GM12878 (cell line): Measurements from ENCODE around the gene ABITRAM. TPM values are rescaled to one million over a fixed set of nuclear protein-coding genes. Genes with fewer than 3 reads are reported as not detected.

ENCODE experiments used
- ATAC-seq: fragments of 200-7000 bp; cut with Tn5 transposase; 3 replicates; pipeline ENCODE4 v1.9.1; 2020; ENCODE audit warnings: mild to moderate bottlenecking, moderate library complexity
- BruUV-seq: library from RNA; stranded (reverse); fragments of 400-500 nt; replicated peaks from 2 replicates; lab custom pipeline; 2021; lab: Mats Ljungman, UMichigan
- CTCF ChIA-PET: fragments of 300-600 bp; sonication (Branson Sonifier 250); formaldehyde crosslinking; extraction: SDS; loops from one replicate; lab custom pipeline; 2021; ENCODE audit warnings: inconsistent platforms; lab: Yijun Ruan, JAX
- POLR2A ChIA-PET: fragments of 350-600 bp; formaldehyde crosslinking; extraction: SDS; loops from one replicate; lab custom pipeline; 2021; ENCODE audit warnings: inconsistent platforms; lab: Charles Lee
- RAD21 ChIA-PET: fragments of 300-600 bp; sonication (Branson Sonifier 250); formaldehyde crosslinking; loops from one replicate; lab custom pipeline; 2023; ENCODE audit warnings: antibody characterized with exemption; ENCODE audit not compliant: unreplicated experiment; lab: Charles Lee
- SMC1A ChIA-PET: fragments of 300-600 bp; sonication (Branson Sonifier 250); formaldehyde crosslinking; loops from one replicate; lab custom pipeline; 2023; ENCODE audit not compliant: unreplicated experiment, uncharacterized antibody; lab: Charles Lee
- DNase-seq: peaks from one replicate; pipeline ENCODE4 v3.0.0-alpha.2; 2011; ENCODE audit warnings: low read depth, low spot score
- FAIRE-seq: peaks from 3 replicates; lab custom pipeline; 2011; peaks lifted over from hg19 to GRCh38; lab: Jason Lieb, UNC
- H2AFZ ChIP-seq: 2 replicates; pipeline ENCODE4 v1.6.0; 2011; ENCODE audit warnings: low read depth, low read length, control low read depth; ENCODE audit not compliant: control insufficient read depth
- H3K27ac ChIP-seq: 2 replicates; pipeline ENCODE4 v1.5.1; 2011; ENCODE audit warnings: control low read depth; ENCODE audit not compliant: control insufficient read depth, insufficient read depth
- H3K27me3 ChIP-seq, 2 experiments: replicated peaks in 1 of 2; 2 replicates each; pipeline versions ENCODE4 v1.6.0 to v1.6.1; 2011; ENCODE audit warnings: low read length in 1 of 2; ENCODE audit not compliant: control insufficient read depth in 2 of 2, insufficient read depth in 2 of 2
- H3K36me3 ChIP-seq, 2 experiments: 2 replicates each; pipeline ENCODE4 v1.5.1; 2011; ENCODE audit warnings: low read length in 1 of 2; ENCODE audit not compliant: control insufficient read depth in 2 of 2, insufficient read depth in 2 of 2
- H3K4me1 ChIP-seq: 2 replicates; pipeline ENCODE4 v1.6.1; 2011; ENCODE audit warnings: mild to moderate bottlenecking, low read length, moderate library complexity, mixed read lengths; ENCODE audit not compliant: control insufficient read depth, insufficient read depth
- H3K4me2 ChIP-seq: 2 replicates; pipeline ENCODE4 v1.6.0; 2011; ENCODE audit warnings: control low read depth; ENCODE audit not compliant: control insufficient read depth, insufficient read depth
- H3K4me3 ChIP-seq: fragments of 200-600 bp; sonication (generic); 2 replicates; pipeline ENCODE4 v1.5.1; 2016
- H3K79me2 ChIP-seq: 2 replicates; pipeline ENCODE4 v1.6.0; 2011; ENCODE audit warnings: low read length; ENCODE audit not compliant: control insufficient read depth, insufficient read depth
- H3K9ac ChIP-seq: 2 replicates; pipeline ENCODE4 v1.8.0; 2011; ENCODE audit warnings: low read length, control low read depth, mixed read lengths; ENCODE audit not compliant: control insufficient read depth, insufficient read depth
- H3K9me3 ChIP-seq: replicated peaks from 3 replicates; pipeline ENCODE4 v1.5.1; 2011; ENCODE audit warnings: mild to moderate bottlenecking, low read length; ENCODE audit not compliant: control insufficient read depth, insufficient read depth
- H4K20me1 ChIP-seq: 2 replicates; pipeline ENCODE4 v1.6.0; 2011; ENCODE audit not compliant: control insufficient read depth, insufficient read depth
- CBX3 ChIP-seq: fragments of 200-600 bp; sonication (generic); IDR thresholded peaks from 2 replicates; pipeline ENCODE4 v1.6.1; 2016; ENCODE audit warnings: low read depth, borderline replicate concordance
- ETV6 ChIP-seq, 2 experiments: fragments of 450-650 bp in 1 of 2; IDR thresholded peaks in 1 of 2; conservative IDR thresholded peaks in 1 of 2; 2 replicates each; pipeline ENCODE4 v1.6.1; 2014; ENCODE audit warnings: antibody characterized with exemption in 1 of 2, borderline replicate concordance in 1 of 2, low read depth in 1 of 2, mild to moderate bottlenecking in 1 of 2, moderate library complexity in 1 of 2
- JUNB ChIP-seq: IDR thresholded peaks from 2 replicates; pipeline ENCODE4 v1.6.1; 2016; ENCODE audit warnings: antibody characterized with exemption, mild to moderate bottlenecking
- KLF5 ChIP-seq: fragments of 450-650 bp; IDR thresholded peaks from 2 replicates; pipeline ENCODE4 v1.6.1; 2014; ENCODE audit warnings: mild to moderate bottlenecking; ENCODE audit not compliant: partially characterized antibody
- MEF2A ChIP-seq: IDR thresholded peaks from 2 replicates; pipeline ENCODE4 v1.6.1; 2011; ENCODE audit warnings: low read depth, mild to moderate bottlenecking, low read length, moderate library complexity; ENCODE audit not compliant: insufficient read depth
- NR2C2 ChIP-seq: IDR thresholded peaks from 2 replicates; pipeline ENCODE4 v1.6.1; 2011; ENCODE audit warnings: borderline replicate concordance, low read depth; ENCODE audit not compliant: control insufficient read depth, insufficient read length
- RAD21 ChIP-seq: IDR thresholded peaks from 2 replicates; pipeline ENCODE4 v1.6.1; 2011; ENCODE audit warnings: mild to moderate bottlenecking, low read depth, low read length, moderate library complexity; ENCODE audit not compliant: insufficient read depth
- SIN3A ChIP-seq: IDR thresholded peaks from 2 replicates; pipeline ENCODE4 v1.6.1; 2012; ENCODE audit warnings: low read depth, low read length, improper control_type of control experiment
- SMC3 ChIP-seq: IDR thresholded peaks from 2 replicates; pipeline ENCODE4 v1.6.1; 2011; ENCODE audit warnings: low read length, improper control_type of control experiment, borderline replicate concordance
- SPI1 ChIP-seq: IDR thresholded peaks from 2 replicates; pipeline ENCODE4 v1.6.1; 2011; ENCODE audit warnings: low read depth, mild to moderate bottlenecking, low read length, moderate library complexity, borderline replicate concordance; ENCODE audit not compliant: insufficient read depth
- TBL1XR1 ChIP-seq: IDR thresholded peaks from 2 replicates; pipeline ENCODE4 v1.6.1; 2012; ENCODE audit warnings: low read depth, low read length, improper control_type of control experiment
- USF2 ChIP-seq: IDR thresholded peaks from 2 replicates; pipeline ENCODE4 v1.6.1; 2011; ENCODE audit warnings: low read depth, low read length, improper control_type of control experiment, borderline replicate concordance
- ZNF274 ChIP-seq: IDR thresholded peaks from one replicate; pipeline ENCODE4 v1.8.0; 2011; ENCODE audit not compliant: insufficient read length, insufficient read depth
- ZSCAN29 ChIP-seq: fragments of 450-650 bp; IDR thresholded peaks from 2 replicates; pipeline ENCODE4 v1.6.1; 2017; ENCODE audit warnings: mild to moderate bottlenecking, moderate library complexity
- ZZZ3 ChIP-seq: IDR thresholded peaks from 2 replicates; pipeline ENCODE4 v1.6.1; 2011; ENCODE audit warnings: low read depth; ENCODE audit not compliant: control insufficient read depth, insufficient read length
- WGBS: methylation state at CpG from one replicate; pipeline ENCODE4 v1.1.6; 2016; ENCODE audit warnings: low lambda C conversion rate; ENCODE audit not compliant: insufficient replicate concordance, insufficient coverage; ENCODE audit errors: missing lambda C conversion rate; 5-methylcytosine and 5-hydroxymethylcytosine counted together
- in situ Hi-C: fragments of 300-500 bp; cut with MboI; formaldehyde crosslinking; loops from 9 replicates; pipeline ENCODE4 v1.14.3; 2018; ENCODE audit warnings: mixed read lengths
- intact Hi-C: fragments of 100-400 bp; cut with micrococcal nuclease; formaldehyde crosslinking; loops from one replicate; pipeline ENCODE4 v1.14.2; 2022; ENCODE audit not compliant: unreplicated experiment
- polyA plus RNA-seq, 11 experiments: library from polyadenylated mRNA; depleted of rRNA in 4 of 11; unstranded in 6 of 11; stranded (reverse) in 5 of 11; fragments of >200 nt; fragmentation: Nextera tagmentation in 4 of 11; fragmentation: Illumina TruSeq in 1 of 11; extraction: Ambion mirVana in 4 of 11; extraction: Trizol in 1 of 11; gene quantifications; 1 replicate in 1 of 11; 2 replicates in 10 of 11; pipeline versions ENCODE4 v1.2.1 to v1.2.3, GENCODE V29; 2011 to 2016; ENCODE audit warnings: inconsistent platforms in 2 of 11, missing spikeins in 2 of 11, low read depth in 1 of 11
- total RNA-seq, 4 experiments: library from RNA; depleted of rRNA in 3 of 4; stranded (reverse); fragments of >200 nt in 3 of 4; fragmentation: Illumina TruSeq in 1 of 4; extraction: Trizol in 1 of 4; gene quantifications; 2 replicates each; pipeline versions ENCODE4 v1.2.1 to v1.2.3, GENCODE V29; 2013 to 2021
- TF ChIP-seq, protein P1 (sequence below): fragments of 450-650 bp; IDR thresholded peaks from 2 replicates; pipeline ENCODE4 v1.6.1; 2017; ENCODE audit warnings: mild to moderate bottlenecking, moderate library complexity
- TF ChIP-seq, protein P2 (sequence below): fragments of 150-350 bp; IDR thresholded peaks from 2 replicates; pipeline ENCODE4 v1.6.1; 2016; ENCODE audit warnings: low read depth, low read length

ABITRAM gene
- total and polyA plus RNA-seq, 10 of the 15 experiments (the other 5 are each of a cell fraction or from before 2014, with no cell fraction given): 5.2 to 18.4 (median 10.6) TPM

- RAD21 ChIA-PET: no interaction called here
- WGBS: 96% methylated on average over 2 of the region's 2 CpGs
- FAIRE-seq: no peak
- Histone ChIP-seq H3K79me2 (no peaks in the 10 kb centered on the region), H3K27me3 (no peaks in the 10 kb centered on the region), H2AFZ (no peak overlapping the region), H3K4me3 (no peak overlapping the region), H3K9me3 (no peaks in the 10 kb centered on the region), H3K36me3 (no peaks in the 10 kb centered on the region), H3K9ac (no peak overlapping the region), H3K4me2 (no peak overlapping the region), H3K27ac (no peak overlapping the region), H4K20me1 (no peaks in the 10 kb centered on the region), H3K4me1 (no peaks in the 10 kb centered on the region)
- no TSS peak for BruUV-seq
- no peak for DNase-seq
- CTCF ChIA-PET: interaction anchor here (1.0 kb wide), 1 partner anchor 19 kb away, joined by 3 read pairs; no protein-coding TSS in a partner anchor
- SMC1A ChIA-PET: no interaction called here
- ATAC-seq: no peak
- in situ Hi-C loops: no loop called here
- intact Hi-C loops: no loop called here
- POLR2A ChIA-PET: no interaction called here
- TF ChIP-seq USF2 (no peak), SPI1 (no peak), ZZZ3 (no peak), ZSCAN29 (no peak), JUNB (no peak), SMC3 (no peak), SIN3A (no peak), ZNF274 (no peak), KLF5 (no peak), NR2C2 (no peak), MEF2A (no peak), TBL1XR1 (no peak), RAD21 (no peak), CBX3 (no peak), ETV6 (conservative IDR thresholded peaks at IDR 0.05 in 1 of 2, IDR thresholded peaks at IDR 0.05 in 1 of 2; ENCODE audit: borderline replicate concordance in 1 of 2, low read depth in 1 of 2) (no peak)
- TF ChIP-seq, protein P1, sequence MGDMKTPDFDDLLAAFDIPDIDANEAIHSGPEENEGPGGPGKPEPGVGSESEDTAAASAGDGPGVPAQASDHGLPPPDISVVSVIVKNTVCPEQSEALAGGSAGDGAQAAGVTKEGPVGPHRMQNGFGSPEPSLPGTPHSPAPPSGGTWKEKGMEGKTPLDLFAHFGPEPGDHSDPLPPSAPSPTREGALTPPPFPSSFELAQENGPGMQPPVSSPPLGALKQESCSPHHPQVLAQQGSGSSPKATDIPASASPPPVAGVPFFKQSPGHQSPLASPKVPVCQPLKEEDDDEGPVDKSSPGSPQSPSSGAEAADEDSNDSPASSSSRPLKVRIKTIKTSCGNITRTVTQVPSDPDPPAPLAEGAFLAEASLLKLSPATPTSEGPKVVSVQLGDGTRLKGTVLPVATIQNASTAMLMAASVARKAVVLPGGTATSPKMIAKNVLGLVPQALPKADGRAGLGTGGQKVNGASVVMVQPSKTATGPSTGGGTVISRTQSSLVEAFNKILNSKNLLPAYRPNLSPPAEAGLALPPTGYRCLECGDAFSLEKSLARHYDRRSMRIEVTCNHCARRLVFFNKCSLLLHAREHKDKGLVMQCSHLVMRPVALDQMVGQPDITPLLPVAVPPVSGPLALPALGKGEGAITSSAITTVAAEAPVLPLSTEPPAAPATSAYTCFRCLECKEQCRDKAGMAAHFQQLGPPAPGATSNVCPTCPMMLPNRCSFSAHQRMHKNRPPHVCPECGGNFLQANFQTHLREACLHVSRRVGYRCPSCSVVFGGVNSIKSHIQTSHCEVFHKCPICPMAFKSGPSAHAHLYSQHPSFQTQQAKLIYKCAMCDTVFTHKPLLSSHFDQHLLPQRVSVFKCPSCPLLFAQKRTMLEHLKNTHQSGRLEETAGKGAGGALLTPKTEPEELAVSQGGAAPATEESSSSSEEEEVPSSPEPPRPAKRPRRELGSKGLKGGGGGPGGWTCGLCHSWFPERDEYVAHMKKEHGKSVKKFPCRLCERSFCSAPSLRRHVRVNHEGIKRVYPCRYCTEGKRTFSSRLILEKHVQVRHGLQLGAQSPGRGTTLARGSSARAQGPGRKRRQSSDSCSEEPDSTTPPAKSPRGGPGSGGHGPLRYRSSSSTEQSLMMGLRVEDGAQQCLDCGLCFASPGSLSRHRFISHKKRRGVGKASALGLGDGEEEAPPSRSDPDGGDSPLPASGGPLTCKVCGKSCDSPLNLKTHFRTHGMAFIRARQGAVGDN: no peak
- TF ChIP-seq, protein P2, sequence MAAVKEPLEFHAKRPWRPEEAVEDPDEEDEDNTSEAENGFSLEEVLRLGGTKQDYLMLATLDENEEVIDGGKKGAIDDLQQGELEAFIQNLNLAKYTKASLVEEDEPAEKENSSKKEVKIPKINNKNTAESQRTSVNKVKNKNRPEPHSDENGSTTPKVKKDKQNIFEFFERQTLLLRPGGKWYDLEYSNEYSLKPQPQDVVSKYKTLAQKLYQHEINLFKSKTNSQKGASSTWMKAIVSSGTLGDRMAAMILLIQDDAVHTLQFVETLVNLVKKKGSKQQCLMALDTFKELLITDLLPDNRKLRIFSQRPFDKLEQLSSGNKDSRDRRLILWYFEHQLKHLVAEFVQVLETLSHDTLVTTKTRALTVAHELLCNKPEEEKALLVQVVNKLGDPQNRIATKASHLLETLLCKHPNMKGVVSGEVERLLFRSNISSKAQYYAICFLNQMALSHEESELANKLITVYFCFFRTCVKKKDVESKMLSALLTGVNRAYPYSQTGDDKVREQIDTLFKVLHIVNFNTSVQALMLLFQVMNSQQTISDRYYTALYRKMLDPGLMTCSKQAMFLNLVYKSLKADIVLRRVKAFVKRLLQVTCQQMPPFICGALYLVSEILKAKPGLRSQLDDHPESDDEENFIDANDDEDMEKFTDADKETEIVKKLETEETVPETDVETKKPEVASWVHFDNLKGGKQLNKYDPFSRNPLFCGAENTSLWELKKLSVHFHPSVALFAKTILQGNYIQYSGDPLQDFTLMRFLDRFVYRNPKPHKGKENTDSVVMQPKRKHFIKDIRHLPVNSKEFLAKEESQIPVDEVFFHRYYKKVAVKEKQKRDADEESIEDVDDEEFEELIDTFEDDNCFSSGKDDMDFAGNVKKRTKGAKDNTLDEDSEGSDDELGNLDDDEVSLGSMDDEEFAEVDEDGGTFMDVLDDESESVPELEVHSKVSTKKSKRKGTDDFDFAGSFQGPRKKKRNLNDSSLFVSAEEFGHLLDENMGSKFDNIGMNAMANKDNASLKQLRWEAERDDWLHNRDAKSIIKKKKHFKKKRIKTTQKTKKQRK: no peak
Measured at GRCh38 chr9:108961151-108961550, 27.0 kb downstream of the ABITRAM start.
